SK-N-MC (cell line): ENCODE measurements around the gene LGI1.

Source experiments
- DNase-seq: peaks from one replicate; pipeline ENCODE4 v3.0.0-alpha.2; 2011; ENCODE audit warnings: low read depth, low spot score
- H3K27ac ChIP-seq: fragments of 200-600 bp; sonication (generic); 2 replicates; pipeline ENCODE4 v1.5.1; 2016; ENCODE audit warnings: mixed run types
- H3K36me3 ChIP-seq: fragments of 200-600 bp; sonication (generic); 2 replicates; pipeline ENCODE4 v1.6.1; 2017; ENCODE audit warnings: antibody characterized with exemption, low read length, mixed read lengths; ENCODE audit not compliant: insufficient read depth
- H3K4me3 ChIP-seq: fragments of 200-600 bp; sonication (generic); 2 replicates; pipeline ENCODE4 v1.5.1; 2016
- H3K9ac ChIP-seq: fragments of 200-600 bp; sonication (generic); 2 replicates; pipeline ENCODE4 v1.8.0; 2017; ENCODE audit warnings: mixed run types, mixed read lengths; ENCODE audit not compliant: insufficient read length
- H3K9me3 ChIP-seq: fragments of 200-600 bp; sonication (generic); 2 replicates; pipeline ENCODE4 v1.6.1; 2017; ENCODE audit warnings: low read depth, mild to moderate bottlenecking, antibody characterized with exemption, low read length, moderate library complexity, mixed read lengths
- EZH2 ChIP-seq: fragments of 200-600 bp; sonication (generic); IDR thresholded peaks from one replicate; pipeline ENCODE4 v1.6.1; 2017; ENCODE audit warnings: antibody characterized with exemption
- FOXP2 ChIP-seq: optimal IDR thresholded peaks from 2 replicates; pipeline ENCODE3; 2011; ENCODE audit warnings: mild to moderate bottlenecking, moderate library complexity; ENCODE audit not compliant: insufficient read depth; ENCODE audit errors: extremely low read length, control extremely low read depth
- POLR2AphosphoS5 ChIP-seq: IDR thresholded peaks from 2 replicates; pipeline ENCODE4 v1.6.1; 2012; ENCODE audit warnings: mild to moderate bottlenecking, low read depth, low read length, borderline replicate concordance

LGI1 gene

DNA sequence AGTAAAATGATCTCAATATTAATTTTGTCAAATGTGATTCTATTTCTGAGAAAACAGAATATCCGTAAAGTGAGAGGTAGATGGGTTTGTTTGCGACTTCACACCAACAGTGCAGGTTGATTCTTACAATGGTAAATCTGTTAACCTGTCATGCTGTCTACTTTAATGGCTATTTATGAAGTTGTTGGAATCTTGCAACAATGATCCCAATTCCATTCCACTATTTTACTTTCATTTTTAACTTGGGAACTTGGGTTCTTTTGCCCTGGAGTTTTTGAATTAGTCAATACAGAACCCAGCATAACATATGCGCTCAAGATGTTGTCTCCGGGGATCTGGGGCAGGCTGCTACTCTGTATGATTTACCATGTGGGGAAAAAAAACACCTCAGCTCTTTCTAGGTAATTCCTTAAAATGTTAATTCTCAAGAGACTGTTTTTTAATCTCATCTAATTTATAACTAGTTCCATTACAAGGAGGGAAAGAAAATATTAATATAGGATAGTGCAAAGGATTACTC, 1.2 kb downstream of the LGI1 start:
- Histone ChIP-seq H3K9ac (no peak overlapping the region), H3K27ac (no peak overlapping the region), H3K9me3 (no peaks in the 10 kb centered on the region), H3K4me3 (no peak overlapping the region), H3K36me3 (no peaks in the 10 kb centered on the region)
- DNase-seq, result no peak
- TF ChIP-seq FOXP2, result no peak
- TF ChIP-seq EZH2, result no peak
- TF ChIP-seq POLR2AphosphoS5, result no peak

DNA sequence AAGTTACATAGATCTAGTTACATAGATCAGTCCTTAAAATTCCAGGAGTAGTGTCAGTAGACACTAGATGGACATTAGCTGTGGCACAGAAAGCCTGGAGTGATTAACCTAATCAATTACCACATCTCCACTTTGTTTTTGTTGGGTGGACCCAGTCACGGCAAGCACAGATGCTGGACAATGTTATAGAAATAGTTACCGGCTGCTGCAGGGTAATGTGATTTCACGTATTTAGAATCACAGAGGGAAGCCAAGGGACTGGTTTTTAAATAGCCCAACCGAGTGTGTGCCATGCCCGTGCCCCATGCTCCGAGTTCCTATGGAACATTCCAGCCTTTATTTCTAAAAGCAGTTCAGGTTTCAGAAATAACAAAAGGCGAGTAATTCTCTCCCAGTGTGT, 2.8 kb downstream of the LGI1 start:
- no peak overlapping the region for H3K27ac ChIP-seq
- no peaks in the 10 kb centered on the region for H3K36me3 ChIP-seq
- no peak for TF ChIP-seq FOXP2
- no peak for TF ChIP-seq POLR2AphosphoS5
- TF ChIP-seq EZH2, result no peak
- H3K9ac ChIP-seq, result no peak overlapping the region
- DNase-seq, result no peak
- H3K9me3 ChIP-seq, result no peaks in the 10 kb centered on the region
- no peak overlapping the region for H3K4me3 ChIP-seq

DNA sequence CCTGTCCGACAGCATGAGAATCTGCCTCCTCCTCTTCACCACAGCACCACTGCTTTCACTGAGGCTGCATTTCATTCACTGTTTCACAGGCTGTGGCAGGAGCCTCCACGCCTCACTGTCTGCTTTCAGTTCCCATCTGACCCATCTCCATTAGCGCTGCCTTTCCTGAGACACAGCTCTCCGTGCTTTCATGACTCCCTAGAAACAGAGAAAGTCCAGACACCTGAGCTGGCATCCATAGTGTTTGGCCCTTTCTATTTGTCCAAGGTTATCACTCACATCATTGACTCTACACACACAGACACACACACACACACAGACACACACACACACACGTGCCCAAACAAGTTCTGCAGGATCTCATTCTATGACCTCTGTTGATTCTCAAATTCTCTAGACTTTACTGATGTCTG, 5.2 kb downstream of the LGI1 start:
- DNase-seq, result no peak
- no peaks in the 10 kb centered on the region for H3K9me3 ChIP-seq
- TF ChIP-seq FOXP2, result no peak
- TF ChIP-seq EZH2, result no peak
- no peak for TF ChIP-seq POLR2AphosphoS5
- no peak overlapping the region for H3K27ac ChIP-seq
- no peaks in the 10 kb centered on the region for H3K36me3 ChIP-seq
- H3K4me3 ChIP-seq, result no peak overlapping the region
- no peak overlapping the region for H3K9ac ChIP-seq

DNA sequence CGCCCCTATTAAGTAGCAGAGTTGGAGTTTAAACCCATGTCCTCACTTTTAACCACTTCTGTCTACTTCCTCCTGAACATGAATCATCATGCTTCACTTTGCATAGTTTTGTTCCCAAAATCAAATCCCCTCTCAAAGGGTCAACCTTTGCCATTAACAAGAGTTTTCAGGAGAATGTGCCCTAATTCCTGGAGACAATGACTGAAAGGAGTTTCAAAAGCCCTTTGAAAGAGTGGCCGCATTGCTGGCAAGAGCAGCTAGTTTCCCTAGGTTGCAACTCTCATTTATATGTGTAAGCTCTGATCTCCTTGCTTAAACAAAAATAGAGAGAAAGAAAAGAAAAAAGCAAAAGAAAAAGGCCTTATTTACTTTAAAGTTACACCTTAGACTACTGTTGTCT, 9.2 kb downstream of the LGI1 start:
- no peaks in the 10 kb centered on the region for H3K36me3 ChIP-seq
- DNase-seq, result no peak
- H3K27ac ChIP-seq, result no peak overlapping the region
- no peak for TF ChIP-seq POLR2AphosphoS5
- TF ChIP-seq FOXP2, result no peak
- no peak for TF ChIP-seq EZH2
- H3K9ac ChIP-seq, result no peak overlapping the region
- no peaks in the 10 kb centered on the region for H3K9me3 ChIP-seq
- no peak overlapping the region for H3K4me3 ChIP-seq

DNA sequence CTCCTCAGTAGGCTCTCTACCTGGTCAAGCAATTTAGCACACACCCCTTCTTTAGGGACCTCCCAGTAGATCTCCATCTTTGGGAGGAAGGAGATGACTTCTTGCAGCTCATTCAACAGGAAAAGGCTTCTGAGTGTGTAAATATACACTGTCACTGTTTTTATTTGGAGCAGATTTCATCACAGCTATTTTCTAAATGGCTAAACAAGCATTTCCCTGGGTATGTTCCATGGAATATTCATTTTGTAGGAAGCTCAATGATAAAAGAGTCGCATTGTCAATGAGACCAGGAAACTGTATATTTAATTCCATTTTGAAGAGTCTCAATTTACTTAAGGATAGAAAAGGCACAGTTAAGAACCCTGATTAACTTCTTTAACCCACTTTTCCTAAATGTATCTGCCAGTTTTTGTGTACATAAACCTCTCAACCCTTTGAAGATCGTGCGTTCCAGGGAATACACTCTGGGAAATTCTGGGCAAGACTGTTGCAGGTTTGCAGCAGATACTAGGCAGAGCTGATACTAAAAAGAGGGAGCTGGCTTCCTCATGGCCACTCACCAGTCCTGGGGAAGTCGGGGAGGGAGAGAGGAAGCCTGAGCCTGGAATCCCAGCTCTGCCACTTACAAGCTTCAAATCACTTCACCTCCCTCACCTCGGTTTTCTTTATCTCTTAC, 10.1 kb downstream of the LGI1 start:
- H3K4me3 ChIP-seq, result no peak overlapping the region
- TF ChIP-seq FOXP2 (no peak), EZH2 (no peak), POLR2AphosphoS5 (no peak)
- no peaks in the 10 kb centered on the region for H3K36me3 ChIP-seq
- no peak overlapping the region for H3K27ac ChIP-seq
- H3K9me3 ChIP-seq, result no peaks in the 10 kb centered on the region
- no peak overlapping the region for H3K9ac ChIP-seq
- DNase-seq, result no peak

DNA sequence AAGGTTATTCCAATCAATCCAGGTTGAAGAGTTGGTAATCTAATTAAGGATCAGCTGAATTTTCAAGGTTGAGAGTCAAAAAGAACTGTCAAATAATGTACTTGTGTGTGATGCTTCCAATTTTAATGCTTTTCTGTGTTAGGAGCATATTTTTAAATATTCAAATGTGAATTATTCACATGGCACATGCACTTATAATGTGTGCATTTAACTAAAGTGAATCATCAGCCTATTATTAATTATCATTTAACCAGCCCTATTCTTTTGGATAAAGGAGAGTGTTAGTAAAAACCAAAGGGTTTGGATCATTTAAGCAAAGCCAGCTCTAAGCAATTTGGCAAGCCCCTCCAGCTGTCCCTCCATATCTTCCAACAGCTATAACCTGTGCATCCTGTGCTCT, 11.2 kb downstream of the LGI1 start:
- DNase-seq, result no peak

DNA sequence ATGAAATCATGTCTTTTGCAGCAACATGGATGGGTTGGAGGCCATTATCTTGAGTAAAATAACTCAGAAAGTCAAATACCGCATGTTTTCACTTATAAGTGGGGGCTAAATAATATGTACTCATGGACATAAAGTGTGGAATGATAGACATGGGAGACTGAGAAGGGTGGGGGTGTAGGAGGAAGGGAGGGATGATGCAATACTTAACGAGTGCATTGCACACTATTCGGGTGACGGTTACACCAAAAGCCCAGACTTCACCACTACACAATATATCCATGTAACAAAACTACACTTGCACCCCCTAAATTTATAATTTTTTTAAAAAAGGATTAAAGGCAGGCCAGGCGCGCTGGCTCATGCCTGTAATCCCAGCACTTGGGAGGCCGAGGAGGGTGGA, 13.6 kb downstream of the LGI1 start:
- Histone ChIP-seq H3K4me3 (no peak overlapping the region), H3K27ac (no peak overlapping the region), H3K9me3 (no peaks in the 10 kb centered on the region), H3K9ac (no peak overlapping the region), H3K36me3 (no peaks in the 10 kb centered on the region)
- TF ChIP-seq EZH2 (no peak), POLR2AphosphoS5 (no peak), FOXP2 (no peak)
- no peak for DNase-seq

More for the DNA sequence above, 11.2 kb downstream of the LGI1 start:
- H3K9me3 ChIP-seq, result no peaks in the 10 kb centered on the region
- TF ChIP-seq FOXP2, result no peak
- no peak for TF ChIP-seq EZH2
- no peak for TF ChIP-seq POLR2AphosphoS5
- H3K27ac ChIP-seq, result no peak overlapping the region
- no peaks in the 10 kb centered on the region for H3K36me3 ChIP-seq
- H3K4me3 ChIP-seq, result no peak overlapping the region
- H3K9ac ChIP-seq, result no peak overlapping the region

DNA sequence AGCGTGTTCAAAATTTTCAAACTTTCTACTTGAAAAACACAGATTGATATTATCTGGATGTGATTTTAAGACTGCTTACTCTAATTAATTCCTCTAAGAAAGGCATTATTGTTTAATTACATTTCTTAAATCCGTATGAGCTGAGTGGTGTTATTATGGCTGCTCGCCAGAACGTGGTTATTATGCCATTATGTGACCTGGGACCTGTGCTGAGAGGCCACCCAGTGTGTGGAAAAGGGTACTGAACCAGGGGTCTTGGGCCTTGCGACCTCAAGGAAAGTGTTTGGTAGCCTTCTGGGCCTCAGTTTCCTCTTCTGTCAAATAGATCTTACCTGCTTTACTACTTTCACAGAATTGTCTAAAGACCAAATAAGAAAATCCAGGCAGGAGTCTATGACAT, 15.4 kb downstream of the LGI1 start:
- no peak overlapping the region for H3K4me3 ChIP-seq
- no peak overlapping the region for H3K9ac ChIP-seq
- no peak for DNase-seq
- TF ChIP-seq POLR2AphosphoS5 (no peak), FOXP2 (no peak), EZH2 (no peak)
- no peaks in the 10 kb centered on the region for H3K36me3 ChIP-seq
- H3K27ac ChIP-seq, result no peak overlapping the region
- H3K9me3 ChIP-seq, result no peaks in the 10 kb centered on the region

DNA sequence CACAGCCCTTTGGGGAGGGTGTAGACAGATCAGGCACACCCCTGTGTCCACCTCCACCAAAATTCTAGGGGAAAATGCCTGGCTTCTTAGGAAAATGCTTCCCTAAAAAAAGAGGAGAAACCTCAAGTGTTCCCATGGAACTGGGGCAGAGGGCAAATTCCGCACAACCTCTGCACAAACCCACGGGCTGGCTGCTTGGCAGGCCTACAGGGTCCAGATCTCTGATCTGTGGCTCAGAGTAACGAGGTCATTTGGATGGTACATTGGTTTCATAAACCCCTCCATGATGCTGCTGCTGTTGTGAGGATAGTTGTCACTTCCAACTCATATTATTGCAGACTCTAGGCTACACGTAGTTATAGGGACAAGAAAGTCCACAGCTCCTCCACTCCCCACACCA, 16.0 kb downstream of the LGI1 start:
- Histone ChIP-seq H3K9ac (no peak overlapping the region), H3K27ac (no peak overlapping the region), H3K4me3 (no peak overlapping the region), H3K36me3 (no peaks in the 10 kb centered on the region), H3K9me3 (no peaks in the 10 kb centered on the region)
- TF ChIP-seq EZH2 (no peak), FOXP2 (no peak), POLR2AphosphoS5 (no peak)
- DNase-seq, result no peak
